ENCODE data around the gene MRTO4.
"Not testable (repeated sequence)": the region's sequence is repeated elsewhere in the genome, so short reads cannot be mapped to it uniquely, and the experiment has no call there.

MRTO4 gene

DNA sequence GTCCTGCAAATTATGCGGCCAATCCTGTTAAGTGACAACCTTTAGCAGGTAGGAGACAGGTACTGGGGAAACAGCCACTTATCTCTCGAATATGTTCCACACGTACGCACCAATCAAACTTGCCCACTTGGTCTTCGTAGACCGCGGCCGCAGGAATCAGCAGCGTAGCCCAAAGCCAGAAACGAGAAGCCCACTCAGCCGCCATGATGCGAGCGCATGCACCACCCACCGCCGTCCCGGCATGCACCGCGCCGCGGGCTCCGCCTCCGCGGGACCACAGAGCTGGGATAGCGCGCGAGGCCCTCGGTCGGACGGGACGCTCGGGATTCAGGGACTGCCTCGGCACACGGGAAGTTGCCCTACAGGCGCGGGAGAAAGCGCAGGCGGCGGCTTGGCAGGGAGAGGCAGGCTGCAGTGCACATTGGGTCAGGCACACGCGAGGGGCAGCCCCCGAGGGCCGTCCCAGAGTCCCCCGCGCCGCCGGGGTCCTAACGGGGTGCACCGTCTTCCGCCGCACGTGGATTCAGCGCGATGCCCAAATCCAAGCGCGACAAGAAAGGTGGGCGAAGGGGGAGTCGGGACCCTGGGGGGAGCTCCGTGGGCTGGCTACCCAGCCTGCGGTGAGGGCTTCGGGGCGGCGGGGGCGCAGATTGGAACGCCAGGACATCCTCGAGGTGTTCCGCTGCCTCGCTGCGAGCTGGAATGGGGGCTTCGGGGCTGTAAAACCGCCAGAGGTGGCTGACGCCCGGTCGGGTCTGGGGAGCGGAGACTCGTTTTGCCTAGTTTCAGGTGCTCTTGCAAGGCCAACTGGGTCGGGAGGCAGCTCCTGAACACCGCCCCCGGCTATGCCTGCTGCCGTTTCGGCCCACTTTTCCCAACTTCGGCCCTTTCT, at the start of gene MRTO4, which contains the start of gene EMC1:
TSS of gene MRTO4 (plus strand) at position 501 of the 892 bp plus-strand sequence. CDS start at position 532, 31 bp downstream.
TSS of gene EMC1 (minus strand) at position 220 of the 892 bp plus-strand sequence. CDS start at position 205, 15 bp downstream.
- peak; percentile 95 for DNase-seq

DNA sequence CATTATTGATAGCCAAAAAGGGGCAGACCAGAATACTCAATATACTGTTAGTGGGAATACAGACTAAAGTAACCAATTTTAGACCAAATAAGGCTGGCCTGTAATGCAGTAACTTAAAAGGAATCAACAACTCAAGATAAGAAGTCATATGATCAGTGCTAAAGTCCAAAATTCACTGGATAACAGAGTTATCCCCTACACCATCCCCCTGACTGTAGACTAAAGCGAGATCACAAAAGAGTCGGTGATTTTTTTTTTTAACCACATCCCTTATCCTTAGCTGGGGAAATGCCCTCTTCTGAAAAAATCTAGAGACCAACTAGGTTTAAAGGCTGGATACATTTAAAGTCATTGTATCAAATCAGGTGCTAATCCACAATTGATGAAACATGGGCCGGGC, 49.2 kb upstream of the MRTO4 start:
- no peak for DNase-seq

DNA sequence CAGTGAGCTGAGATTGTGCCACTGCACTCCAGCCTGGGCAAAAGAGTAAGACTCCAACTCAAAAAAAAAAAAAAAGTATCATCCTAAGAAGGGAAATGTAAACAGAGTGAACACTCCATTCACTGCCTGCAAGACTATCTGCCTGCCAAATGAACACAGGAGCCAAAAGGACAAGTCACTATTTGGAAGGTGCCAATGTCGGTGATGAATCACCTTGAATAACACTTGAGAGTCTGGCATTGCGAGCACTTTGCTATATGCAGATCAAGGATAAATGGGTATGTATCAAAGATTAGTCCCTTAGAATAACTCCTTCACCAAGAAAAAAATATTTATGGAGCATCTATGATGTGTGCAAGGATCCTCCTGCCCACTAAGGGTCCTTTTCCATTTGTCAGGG, 48.2 kb upstream of the MRTO4 start:
- no peak for DNase-seq

DNA sequence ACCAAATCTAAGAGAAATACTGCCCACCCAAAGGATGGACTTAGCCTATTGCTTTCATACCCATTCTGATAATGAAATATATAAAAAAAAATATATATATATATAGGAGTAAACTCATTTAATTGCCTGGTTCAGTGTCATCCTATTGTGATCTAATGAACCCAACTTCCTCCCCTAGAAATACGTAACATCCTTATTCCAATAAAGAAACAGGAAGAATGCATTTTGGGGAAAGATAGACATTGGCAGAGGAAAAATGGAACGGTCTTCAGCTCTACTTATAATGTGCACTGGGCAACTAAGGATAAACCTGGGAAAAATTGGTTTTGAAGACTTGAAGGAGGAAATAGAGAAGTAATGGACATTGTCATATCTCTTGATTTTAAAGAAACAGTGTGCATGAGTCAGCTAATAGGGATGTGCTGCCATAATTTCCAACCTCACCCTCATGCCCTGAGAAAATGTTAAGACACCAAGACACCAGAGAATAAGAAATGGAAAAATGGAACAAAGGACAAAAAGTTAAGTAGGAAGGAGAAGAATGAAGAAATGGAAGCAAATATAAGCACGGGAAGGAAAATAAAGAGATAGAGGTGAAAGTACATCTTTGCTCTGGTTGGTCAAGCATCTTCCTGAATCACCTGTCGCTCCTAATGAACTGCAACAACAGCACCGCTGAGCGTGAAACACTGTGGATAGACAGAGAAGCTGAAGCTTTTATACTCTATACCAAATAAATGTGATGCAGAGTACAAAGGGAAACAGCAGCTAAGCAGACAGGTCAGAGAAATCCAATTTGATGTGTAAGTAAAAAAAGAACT, 46.9 kb upstream of the MRTO4 start:
- no peak for DNase-seq

DNA sequence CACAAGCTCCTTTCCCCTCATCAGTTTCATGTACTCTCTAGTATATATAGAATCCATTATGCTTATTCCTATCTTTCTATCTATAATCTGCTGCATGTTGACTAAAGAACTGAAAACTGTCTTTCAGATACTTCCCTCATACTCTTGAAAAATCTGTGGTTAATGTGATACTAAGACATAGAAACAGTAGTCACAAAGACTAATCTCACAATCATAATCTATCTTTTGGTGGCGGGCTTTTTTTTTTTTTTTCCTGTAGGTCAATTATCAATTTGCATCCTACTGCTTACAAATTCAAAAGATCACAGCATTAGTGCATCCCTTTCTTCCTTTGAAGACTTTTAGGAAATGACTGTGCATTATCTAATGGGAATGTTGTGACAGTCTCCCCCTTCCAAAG, 46.2 kb upstream of the MRTO4 start:
- DNase-seq, result no peak

DNA sequence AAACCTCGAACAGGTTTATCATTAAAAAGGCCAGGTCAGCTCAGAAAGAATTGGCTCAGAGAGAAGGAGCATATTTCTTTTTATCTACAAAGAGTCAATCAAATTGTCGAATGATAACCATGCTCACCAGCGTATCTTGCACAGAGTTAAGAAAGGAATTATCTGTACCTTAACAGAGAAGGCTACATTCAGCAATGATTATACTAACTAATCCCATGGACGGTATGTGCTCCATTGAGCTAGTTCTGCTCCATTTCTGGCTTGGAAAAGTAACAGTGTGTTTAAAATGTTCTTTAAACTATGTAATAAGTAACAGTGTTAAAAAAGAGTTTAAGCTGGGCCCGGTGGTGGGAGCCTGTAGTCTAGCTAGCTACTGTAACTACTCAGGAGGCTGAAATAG, 45.8 kb upstream of the MRTO4 start:
- DNase-seq, result no peak

DNA sequence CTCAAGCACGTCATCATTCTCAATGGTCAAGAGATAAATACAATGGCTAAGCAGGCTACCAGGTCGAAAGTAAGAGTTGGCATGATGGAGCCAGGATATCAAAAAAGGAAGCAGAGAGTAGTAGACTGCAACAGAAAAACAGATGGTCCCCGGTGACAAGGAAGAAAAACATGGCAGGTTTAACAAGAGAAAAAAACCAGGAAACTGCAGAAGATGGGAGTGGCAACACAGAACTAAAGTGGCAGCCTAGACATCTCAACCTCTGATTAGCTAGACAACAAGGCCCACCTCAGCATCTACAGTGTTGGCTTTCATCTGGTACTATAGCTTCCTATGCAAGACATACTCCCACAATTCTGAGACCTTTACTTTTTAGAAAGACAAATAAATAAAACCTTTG, 44.7 kb upstream of the MRTO4 start:
- no peak for DNase-seq

DNA sequence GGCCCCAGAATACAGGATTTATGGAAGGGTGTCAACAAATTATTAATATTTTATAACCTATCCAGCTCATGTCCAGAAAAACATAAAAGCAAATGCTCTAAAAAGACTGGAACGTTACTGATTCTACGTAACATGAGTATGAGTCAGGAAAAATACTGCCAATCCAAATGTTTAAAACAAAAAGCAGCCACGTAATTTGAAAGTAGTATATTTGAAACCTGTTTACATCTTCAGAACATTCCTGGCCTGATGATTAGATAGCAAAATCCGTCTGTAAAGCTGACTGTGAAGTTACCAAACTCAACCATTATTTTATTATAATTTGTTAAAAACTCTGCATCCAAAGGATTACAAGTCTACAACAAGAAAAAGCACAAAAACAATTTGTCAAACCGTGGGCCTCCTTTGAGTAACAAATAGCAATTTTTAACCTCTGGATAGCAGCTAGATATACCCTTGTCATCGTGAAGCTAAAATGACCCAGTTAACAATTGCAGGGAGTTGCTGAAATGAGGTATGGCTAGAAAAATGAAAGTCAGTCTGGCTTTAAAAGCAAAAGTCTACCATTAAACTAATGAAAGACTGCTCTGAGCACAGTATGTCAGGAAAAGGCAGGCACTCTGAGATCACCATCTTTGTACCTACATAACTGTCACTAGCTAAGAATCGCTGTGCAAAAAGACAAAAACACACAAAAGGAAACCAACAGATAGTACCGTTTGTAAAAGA, 42.7 kb upstream of the MRTO4 start:
- no peak for DNase-seq

DNA sequence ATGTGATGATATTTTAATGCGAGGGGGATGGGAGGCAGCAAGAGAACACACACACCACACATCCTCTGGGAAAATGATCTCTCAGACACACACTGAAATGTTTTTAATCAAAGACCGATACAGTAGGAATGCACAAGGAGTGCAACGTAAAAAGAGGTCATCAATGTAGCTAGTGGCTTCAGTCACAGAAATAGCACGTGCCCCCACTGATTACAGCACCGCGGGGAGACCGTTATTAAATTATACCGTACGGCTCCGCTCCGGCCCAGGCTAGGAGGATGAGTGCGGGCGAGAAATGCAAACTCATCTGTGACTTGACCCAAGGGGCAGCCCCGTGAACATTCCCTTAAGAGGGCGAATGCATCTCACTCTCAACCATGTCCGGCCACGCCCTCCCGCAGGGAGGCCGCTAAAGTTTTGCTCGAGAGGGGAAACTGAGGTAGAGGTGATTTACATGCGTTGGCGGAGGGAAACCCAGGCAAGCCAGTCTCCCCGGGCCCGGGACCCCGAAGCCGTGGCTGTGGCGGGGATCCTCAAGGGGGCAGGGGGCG, 42.1 kb upstream of the MRTO4 start:
- no peak for DNase-seq

DNA sequence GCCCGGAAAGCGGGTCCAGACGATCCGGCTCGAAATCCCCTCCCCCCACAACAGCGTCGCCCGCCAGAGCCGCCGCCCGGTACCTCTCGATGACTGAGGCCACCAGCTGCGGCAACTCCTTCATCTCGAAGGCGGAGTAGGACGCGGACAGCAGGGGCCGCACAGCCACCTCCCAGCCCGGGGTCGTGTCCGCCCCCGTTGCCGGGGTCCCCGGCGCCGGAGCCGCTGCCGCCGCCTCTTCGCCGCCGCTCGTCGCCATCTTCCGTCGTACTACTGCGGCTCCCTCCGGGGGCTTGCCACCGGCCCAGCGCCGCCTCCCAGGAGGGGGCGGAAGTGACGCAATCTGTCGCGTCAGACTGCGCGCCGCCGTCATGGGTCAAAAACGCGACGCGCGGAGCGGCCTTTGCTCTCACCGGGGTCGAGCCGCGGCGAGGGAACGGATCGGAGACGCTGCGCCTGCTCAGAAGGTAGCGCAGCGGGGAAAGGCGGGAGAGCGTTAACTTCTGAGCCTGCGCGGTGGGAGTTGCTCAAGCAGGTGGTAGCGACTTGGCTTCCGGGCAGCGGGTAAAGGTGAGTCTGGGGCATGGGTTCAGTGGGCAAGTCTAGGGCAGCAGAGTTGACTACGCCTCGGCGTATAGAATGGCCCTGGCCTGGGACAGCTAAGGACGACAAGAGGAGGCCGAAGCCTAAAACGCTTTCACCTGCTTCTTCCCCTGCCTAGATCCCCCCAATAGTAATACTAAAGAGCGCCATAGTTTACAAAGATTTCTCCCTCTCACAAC, 41.4 kb upstream of the MRTO4 start, which contains the start of gene UBR4:
TSS of gene UBR4 (minus strand) at position 277 of the 782 bp plus-strand sequence. CDS start at position 259, 18 bp downstream.
- DNase-seq, result peak; percentile 99

DNA sequence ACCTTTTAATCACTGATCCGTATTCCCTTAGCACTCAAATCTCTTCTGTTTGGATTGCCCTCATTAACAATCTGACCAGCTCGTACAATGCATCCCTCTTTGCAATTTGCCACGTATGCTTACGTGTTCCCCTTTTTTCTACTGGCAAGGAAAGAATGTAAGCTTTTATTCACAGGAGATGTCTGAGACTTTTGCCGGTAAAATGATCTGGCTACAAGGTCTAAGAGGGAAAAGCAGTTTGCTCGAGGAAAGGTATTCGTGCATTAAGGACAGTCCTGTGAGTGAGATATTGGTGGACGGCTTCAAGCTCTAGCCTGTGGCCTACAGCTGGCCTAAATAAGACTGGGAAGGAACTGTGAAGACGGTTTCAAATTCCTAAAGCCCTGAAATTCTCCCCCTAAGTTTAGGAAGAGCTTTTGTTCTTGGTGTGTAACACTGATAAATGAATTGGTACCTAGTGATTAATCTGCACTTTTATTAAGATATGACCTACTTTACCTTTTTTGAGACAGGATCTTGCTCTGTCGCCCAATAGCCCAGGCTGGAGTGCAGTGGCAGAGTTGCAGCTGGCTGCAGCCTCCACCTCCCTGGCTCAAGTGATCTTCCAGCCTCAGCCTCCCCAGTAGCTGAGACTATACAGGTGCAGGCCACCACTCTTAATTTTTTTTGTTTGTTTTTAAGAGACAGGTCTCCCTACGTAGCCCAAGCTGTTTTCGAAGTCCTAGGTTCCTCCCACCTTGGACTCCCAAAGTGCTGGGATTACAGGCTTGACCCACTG, 40.6 kb upstream of the MRTO4 start:
- DNase-seq, result no peak

DNA sequence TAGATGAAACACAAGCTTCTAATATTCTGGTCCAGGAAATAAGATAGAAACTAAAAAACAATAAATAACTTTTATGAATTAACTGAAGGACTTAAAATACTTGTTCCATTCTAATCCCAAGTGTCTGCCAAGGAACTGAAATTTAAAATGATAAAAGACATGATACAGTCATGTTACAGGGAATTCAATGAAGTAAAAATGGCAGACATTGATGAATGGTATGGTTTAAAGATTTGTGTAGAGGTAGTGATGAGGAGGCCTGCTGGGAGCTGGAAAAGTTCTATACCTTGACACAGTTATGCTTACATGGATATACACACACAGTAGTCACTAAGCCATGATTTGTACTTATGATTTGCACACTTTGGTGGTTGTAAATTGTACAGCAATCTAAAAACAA, 39.4 kb upstream of the MRTO4 start:
- no peak for DNase-seq

DNA sequence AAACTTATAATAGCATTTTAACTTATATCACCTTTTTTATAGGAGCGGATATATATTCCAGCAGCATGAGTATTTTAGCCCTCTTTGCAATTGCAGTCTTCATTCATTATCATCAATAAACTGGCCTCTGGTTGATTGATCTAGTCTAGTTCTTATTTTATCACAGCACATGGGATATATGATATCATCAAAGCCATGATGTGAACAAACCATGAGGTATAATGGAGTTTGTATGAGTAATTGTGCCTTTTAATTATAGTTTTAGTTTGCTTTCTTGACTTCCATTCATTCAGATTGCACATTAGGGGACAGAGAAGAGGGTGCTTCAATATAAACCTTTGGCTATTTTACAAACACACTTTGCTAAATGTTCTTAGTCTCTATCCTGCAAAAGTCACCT, 38.0 kb upstream of the MRTO4 start:
- DNase-seq, result no peak

DNA sequence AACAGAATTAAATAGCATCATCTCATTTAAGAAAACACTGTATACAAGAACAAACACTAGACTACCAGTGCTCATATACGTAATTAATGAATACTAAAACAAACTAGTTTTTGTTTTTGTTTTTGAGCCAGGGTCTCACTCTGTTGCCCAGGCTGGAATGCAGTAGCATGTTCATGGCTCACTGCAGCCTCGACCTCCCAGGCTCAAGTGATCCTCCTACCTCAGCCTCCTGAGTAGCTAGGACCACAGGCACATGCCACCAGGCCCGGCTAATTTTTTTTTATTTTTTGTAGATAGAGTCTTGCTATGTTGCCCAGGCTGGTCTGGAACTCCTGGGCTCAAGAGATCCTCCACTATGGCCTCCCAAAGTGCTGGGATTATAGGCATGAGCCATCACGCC, 35.0 kb upstream of the MRTO4 start:
- not testable (repeated sequence) for DNase-seq

DNA sequence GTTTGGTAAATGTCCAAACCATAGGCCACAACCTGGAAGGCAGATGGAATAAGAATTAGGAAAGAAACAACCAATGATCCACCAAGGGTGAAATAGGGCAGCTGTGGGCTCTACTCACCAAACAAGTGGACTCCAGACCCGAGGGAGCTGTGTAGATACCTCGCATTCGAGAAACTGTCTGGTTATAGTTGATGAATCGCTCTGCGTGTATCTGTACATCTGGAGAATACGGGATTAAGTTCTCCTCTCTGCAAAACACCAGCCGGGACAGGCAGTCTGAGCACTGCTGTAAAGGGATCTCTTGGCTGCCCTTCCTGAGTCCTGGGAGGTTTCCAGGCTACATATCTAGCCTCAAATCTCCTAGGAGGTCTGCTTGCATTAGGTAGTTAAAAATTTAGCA, 32.2 kb upstream of the MRTO4 start:
- no peak for DNase-seq

DNA sequence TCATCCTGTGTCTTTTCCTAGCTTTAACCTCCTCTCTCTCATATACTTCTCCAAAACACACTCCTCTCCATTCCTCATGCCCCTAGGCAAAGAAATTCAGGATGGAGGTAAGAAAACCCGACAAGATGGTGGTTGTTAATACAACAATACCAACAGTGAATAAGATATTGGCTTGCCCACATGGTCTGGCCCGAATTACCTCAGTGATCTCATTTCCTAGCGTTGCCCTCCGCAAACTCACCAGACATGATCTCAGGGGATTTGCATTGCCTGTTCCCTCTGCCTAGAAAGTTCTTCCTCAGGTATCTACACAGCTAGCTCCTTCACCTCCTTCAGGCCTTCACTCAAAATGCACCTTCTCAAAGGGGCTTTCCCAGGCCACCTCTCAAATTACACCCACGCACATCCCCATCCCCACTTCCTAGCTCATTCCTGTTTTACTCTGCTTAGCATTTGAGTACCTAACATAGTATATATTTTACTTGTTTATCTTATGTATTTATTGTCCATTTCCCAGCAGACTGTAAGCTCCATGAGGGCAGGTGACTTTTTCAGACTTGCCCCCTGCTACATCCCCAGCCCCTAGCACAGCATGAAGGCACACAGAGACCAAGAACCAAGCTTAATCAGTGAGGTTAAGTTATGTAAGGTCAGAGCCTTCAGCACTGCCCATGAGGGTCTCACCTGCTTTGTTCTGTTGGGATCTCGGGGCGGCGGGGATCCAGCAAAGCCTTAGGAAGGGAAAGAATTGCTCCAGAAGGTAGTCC, 31.3 kb upstream of the MRTO4 start:
- DNase-seq, result no peak

DNA sequence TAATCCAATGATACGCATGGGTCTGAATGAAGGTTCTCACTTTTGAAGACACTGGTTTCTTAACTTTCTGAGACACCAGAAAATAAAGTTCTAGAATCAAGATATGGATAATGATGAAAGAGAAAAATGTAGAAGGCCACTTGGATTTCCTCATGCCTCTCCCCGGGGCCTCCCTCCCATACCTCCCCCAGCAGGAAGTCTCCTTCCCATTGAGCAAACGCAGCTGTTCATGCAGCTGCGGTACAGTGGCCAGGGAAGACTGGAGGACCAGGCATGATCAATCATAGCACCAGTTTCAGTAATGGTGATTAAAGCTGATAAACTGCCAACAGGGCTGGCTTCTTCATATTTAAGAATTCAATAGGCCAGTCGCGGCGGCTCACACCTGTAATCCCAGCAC, 30.6 kb upstream of the MRTO4 start:
- DNase-seq, result no peak

DNA sequence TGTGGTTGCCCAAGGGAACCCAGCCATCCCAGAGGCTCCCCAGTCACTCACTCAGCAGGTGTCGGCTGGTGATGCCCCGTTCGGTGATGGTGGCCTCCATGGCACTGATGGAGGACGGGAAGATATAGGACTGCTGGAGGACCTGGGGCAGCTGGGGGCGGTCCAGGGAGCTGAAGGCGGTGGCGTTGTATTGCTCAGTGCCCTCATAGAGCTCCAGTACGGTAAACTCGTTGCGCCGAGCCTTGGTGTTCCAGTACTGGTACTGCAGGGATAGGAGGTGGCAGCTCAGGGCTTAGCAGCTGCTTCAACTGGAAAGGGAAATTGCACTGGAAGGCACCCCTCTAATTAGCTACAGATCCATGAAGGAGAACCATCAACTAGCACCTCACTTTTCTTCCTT, 29.0 kb upstream of the MRTO4 start:
- DNase-seq, result no peak

DNA sequence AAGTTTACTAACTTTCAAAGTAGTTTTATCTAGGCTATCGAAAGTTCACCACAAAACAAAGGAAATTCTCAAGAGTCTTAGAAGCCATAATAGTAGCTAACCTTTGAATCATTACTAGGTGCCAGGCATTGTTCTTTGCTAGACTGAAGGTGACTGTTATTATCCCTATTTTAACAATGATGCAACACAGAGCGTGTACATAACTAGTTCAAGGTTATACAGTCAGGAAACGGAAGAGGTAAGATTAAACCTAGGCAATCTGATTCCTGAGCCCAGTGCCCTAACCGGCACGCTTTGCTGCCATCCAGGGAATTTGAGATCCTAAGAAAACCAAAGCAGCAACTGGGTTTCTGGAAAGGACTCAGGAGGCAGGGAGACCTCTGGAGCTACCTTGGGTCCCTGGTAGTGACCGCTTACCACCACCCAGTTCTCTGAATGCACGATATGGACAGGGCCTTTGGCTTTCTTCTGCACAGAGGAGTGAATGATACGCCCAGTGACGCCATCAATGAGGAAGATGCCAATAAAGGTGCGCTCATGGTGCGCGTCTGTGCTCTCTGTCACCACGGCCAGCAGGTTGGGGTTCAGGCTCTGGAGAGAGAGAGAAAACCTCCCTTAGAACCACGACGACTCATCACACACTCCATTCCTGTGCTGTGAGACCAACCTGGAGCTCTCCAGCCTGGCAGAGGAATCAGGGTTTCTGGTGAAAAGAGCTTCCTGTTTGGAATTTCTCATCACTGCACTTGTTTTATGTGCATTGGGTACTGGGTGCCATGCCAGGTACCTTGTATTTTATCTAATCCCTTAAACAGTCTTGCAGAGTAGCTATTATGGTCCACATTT, 28.4 kb upstream of the MRTO4 start:
- DNase-seq, result no peak

Measured in activated T-cell treated with anti-CD3 and anti-CD28 coated beads, Interleukin-2, amount 50 U/mL, for 1 hour (primary cell).